Thymus (tissue), 11 donors: Measurements from ENCODE around the gene NOTCH2. TPM values are rescaled to one million over a fixed set of nuclear protein-coding genes. Genes with fewer than 3 reads are reported as not detected.
A peak's percentile ranks its signal among the peaks of the same experiment; 100 is the strongest.

Experiments
- DNase-seq, 9 donors: peaks; one replicate each; pipeline ENCODE4 v3.0.0-alpha.2; 2013; ENCODE audit warnings: low spot score in 9 of 9, low read depth in 6 of 9, missing footprints in 1 of 9
- H3K27ac ChIP-seq, 2 donors: one replicate each; pipeline ENCODE4 v1.5.1; 2013; ENCODE audit warnings: control low read depth in 1 of 2, low read depth in 1 of 2, low read length in 1 of 2, mild to moderate bottlenecking in 1 of 2, moderate library complexity in 1 of 2
- H3K27me3 ChIP-seq, 2 donors: one replicate each; pipeline ENCODE4 v1.5.1; 2013; ENCODE audit warnings: low read length in 1 of 2; ENCODE audit not compliant: control insufficient read depth in 2 of 2, insufficient read depth in 1 of 2
- H3K36me3 ChIP-seq, 2 donors: one replicate each; pipeline ENCODE4 v1.5.1; 2013; ENCODE audit warnings: low read length in 1 of 2, mild to moderate bottlenecking in 1 of 2, moderate library complexity in 1 of 2; ENCODE audit not compliant: control insufficient read depth in 2 of 2, insufficient read depth in 2 of 2
- H3K4me1 ChIP-seq, 2 donors: one replicate each; pipeline ENCODE4 v1.5.1; 2013; ENCODE audit warnings: low read length in 2 of 2; ENCODE audit not compliant: control insufficient read depth in 2 of 2, insufficient read depth in 2 of 2
- H3K4me3 ChIP-seq, 2 donors: one replicate each; pipeline ENCODE4 v1.5.1; 2013; ENCODE audit warnings: low read length in 2 of 2, control low read depth in 1 of 2, mild to moderate bottlenecking in 1 of 2
- H3K9me3 ChIP-seq, 2 donors: one replicate each; pipeline ENCODE4 v1.5.1; 2013; ENCODE audit warnings: low read length in 1 of 2, mild to moderate bottlenecking in 1 of 2; ENCODE audit not compliant: control insufficient read depth in 2 of 2, insufficient read depth in 1 of 2
- WGBS: extraction: QIAGEN DNeasy Blood & Tissue Kit; methylation state at CpG from one replicate; pipeline ENCODE4 v1.1.7; 2013; 5-methylcytosine and 5-hydroxymethylcytosine counted together
- polyA plus RNA-seq: library from polyadenylated mRNA; stranded (reverse); fragments of 200-250 nt; gene quantifications from one replicate; pipeline ENCODE4 v1.2.3, GENCODE V29; 2013
- total RNA-seq: library from RNA; stranded (reverse); fragments of 120-200 nt; gene quantifications from one replicate; pipeline ENCODE4 v1.2.4, GENCODE V29; 2013
- donor health status: healthy.

The NOTCH2 gene
- total and polyA plus RNA-seq, 2 donors, result 13.0 to 23.5 TPM

DNA sequence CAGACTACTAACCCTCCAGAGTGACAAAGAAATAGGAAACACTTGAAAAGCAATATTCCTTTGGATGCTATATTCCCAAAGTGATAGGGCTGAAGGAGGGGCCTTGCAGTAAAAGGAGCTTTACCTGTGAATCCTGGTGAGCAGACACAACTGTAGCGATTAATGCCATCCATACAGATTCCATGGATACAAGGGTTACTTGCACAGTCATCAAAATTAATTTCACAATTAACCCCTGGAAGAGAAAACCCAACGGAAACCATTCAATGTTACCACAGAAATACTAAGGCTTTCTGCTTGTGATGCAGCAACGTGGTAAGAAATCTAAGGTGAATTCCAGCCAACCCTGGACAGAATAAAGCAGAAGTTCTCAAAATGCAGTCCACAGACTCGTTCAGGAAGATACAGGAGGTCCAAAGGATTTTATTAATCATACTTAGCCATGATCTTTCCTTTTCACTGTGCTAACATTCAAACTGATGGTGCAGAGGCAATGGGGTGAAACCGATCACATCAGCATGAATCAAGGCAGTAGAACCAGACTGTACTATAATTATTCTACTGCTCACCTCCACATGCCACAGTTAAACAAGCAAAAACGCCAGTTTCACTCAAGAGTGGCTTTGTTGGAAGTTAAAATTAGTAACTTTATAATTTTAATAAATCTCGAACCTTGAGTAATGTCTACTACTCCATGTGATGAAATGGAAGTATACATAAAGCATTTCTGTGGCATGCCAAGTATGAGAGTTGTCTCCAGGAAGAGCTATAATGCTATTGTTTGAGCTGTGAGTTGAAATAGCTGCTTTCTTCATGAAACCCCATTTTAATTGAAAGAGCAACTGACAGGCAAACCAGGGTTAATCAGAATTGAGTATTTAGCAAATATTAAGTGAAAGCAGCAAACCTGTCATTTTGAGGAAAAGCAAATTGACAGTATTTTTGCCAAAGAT lies 109.9 kb downstream of the NOTCH2 start:
- WGBS, result 96% methylated on average over 7 of the region's 7 CpGs
- no peak overlapping the region for H3K4me3 ChIP-seq
- H3K9me3 ChIP-seq, result no peaks in the 10 kb centered on the region
- H3K4me1 ChIP-seq, result no peaks in the 10 kb centered on the region
- no peak for DNase-seq
- peaks cover 16 to 19% of the 10 kb centered on the region in 2 donors for H3K36me3 ChIP-seq
- H3K27me3 ChIP-seq, result no peaks in the 10 kb centered on the region
- H3K27ac ChIP-seq, result no peak overlapping the region

DNA sequence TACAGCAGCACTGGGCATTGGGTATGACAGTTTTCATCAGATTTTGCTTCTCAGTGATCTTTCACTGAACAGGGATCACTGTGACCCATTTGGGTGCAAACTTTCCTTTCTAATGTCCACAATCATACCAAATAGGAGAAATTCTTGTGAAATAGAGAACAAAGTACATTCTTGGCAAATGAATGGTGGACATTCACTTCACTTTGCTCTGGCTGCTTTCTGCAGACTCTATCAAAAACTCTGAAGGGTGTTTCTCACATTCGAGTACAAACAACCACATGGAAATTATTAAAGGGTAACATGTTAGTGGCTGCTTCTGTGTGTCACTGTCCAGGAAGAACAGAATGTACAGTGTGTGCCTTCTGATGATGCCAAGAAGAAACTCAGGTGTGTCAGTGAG lies 111.2 kb downstream of the NOTCH2 start:
- Histone ChIP-seq H3K27ac (no peak overlapping the region), H3K4me3 (no peak overlapping the region), H3K36me3 (peaks cover 15 to 18% of the 10 kb centered on the region in 2 donors), H3K4me1 (no peaks in the 10 kb centered on the region), H3K9me3 (no peaks in the 10 kb centered on the region), H3K27me3 (no peaks in the 10 kb centered on the region)
- 94% methylated on average over 1 of the region's 1 CpG for WGBS
- no peak for DNase-seq

GRCh38 chr1:119956306-119956705 lies 113.2 kb downstream of the NOTCH2 start:
- Histone ChIP-seq H3K27ac (no peak overlapping the region), H3K27me3 (no peaks in the 10 kb centered on the region), H3K4me1 (no peaks in the 10 kb centered on the region), H3K9me3 (no peaks in the 10 kb centered on the region), H3K4me3 (no peak overlapping the region), H3K36me3 (peaks cover 12 to 21% of the 10 kb centered on the region in 2 donors)
- no peak for DNase-seq
- WGBS, result 87% methylated on average over 2 of the region's 2 CpGs

DNA sequence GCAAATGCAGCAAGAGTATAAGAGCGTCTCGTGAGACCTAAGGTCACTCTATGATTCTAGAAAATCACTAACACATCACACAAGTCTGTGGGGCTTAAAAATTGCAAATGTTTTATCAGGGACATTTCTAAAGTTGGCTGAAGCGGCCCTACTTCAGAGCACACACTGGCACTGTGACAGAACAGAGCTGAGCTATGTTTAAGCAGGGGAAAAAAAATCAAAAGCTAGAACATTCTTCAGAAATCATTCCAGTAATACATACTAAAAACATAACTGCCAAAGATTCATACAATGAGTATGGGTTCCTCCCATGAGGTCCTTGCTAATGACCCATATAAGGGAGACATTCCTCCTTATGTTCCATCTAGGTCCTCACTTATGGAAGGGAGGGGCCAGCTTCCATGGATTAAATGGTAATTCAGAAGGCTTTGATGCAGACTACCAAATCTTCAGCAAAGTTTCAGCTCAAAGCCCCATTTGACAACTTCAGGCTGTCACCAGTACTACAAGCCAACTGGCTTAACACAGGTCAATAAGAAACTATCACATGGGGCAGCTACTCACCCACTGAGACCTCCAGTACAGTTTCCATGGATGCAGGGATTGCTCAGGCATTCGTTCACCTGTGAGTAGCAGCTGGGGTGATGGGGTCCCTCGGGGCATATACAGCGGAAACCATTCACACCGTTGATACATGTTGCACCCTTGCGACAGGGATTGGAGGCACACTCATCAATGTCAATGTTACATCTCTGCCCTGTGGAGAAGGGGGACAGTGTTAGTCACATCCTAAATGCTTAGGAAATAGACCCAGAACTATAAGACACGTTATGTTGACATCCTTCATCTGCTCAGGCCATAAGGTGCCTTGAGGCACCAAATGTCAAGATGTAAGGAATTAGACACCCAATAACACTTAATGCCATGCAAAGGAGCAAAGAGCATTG lies 114.7 kb downstream of the NOTCH2 start:
- Histone ChIP-seq H3K36me3 (peaks cover 10 to 31% of the 10 kb centered on the region in 2 donors), H3K9me3 (no peaks in the 10 kb centered on the region), H3K4me3 (no peak overlapping the region), H3K27me3 (no peaks in the 10 kb centered on the region), H3K27ac (no peak overlapping the region), H3K4me1 (no peaks in the 10 kb centered on the region)
- DNase-seq, result no peak
- 97% methylated on average over 9 of the region's 9 CpGs for WGBS

GRCh38 chr1:119953266-119953998 lies 116.0 kb downstream of the NOTCH2 start:
- no peak overlapping the region for H3K4me3 ChIP-seq
- DNase-seq, result no peak
- no peaks in the 10 kb centered on the region for H3K4me1 ChIP-seq
- no peaks in the 10 kb centered on the region for H3K27me3 ChIP-seq
- no peaks in the 10 kb centered on the region for H3K9me3 ChIP-seq
- peaks cover 13 to 37% of the 10 kb centered on the region in 2 donors for H3K36me3 ChIP-seq
- WGBS, result 97% methylated on average over 5 of the region's 5 CpGs
- H3K27ac ChIP-seq, result no peak overlapping the region

GRCh38 chr1:119952496-119952895 lies 117.0 kb downstream of the NOTCH2 start:
- H3K36me3 ChIP-seq, result peaks cover 18 to 40% of the 10 kb centered on the region in 2 donors
- no peaks in the 10 kb centered on the region for H3K4me1 ChIP-seq
- H3K9me3 ChIP-seq, result no peaks in the 10 kb centered on the region
- no peak for DNase-seq
- no peak overlapping the region for H3K27ac ChIP-seq
- H3K27me3 ChIP-seq, result no peaks in the 10 kb centered on the region
- no peak overlapping the region for H3K4me3 ChIP-seq
- WGBS, result 99% methylated on average over 5 of the region's 5 CpGs

DNA sequence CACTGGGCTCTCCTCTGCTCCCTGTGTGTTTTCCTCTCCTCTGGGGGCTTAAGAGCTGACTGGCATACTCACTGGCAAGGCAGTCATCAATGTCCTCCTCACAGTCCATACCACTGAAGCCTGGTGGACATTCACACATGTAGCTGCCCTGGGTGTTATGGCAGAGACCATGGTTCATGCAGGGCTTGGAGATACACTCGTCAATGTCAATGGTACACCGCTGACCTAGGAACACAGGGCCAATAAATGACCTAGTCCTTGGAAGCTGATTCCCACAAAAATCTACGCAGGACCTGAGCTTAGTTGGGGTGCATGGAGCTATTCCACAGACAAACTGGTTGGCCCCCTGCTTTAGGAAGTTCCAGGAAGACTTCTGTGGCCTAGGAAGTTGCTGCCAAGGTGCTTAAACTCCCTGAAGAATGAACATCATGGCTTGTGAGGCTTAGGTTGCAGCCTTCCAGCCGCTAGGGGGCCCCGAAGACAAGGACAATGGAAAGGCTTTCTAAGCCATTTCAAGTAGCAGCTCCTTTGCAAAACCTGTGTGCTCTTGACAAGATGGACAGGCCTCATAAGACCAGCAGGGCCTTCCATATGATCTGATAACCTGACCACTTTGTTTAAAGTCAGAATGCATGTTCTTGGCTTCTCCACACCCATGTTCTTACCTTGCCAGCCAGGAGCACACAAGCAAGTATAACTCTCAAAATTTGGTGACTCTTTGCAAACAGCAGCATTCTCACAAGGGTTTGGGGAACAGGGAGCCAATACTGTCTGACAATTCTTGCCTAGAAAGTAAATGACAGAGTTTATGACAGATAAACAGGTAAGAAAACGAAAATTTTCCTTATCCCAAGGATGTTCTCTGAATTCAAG lies 120.9 kb downstream of the NOTCH2 start:
- Histone ChIP-seq H3K27me3 (no peaks in the 10 kb centered on the region), H3K27ac (no peak overlapping the region), H3K4me1 (no peaks in the 10 kb centered on the region), H3K9me3 (no peaks in the 10 kb centered on the region), H3K36me3 (peaks cover 10 to 29% of the 10 kb centered on the region in 2 donors), H3K4me3 (no peak overlapping the region)
- 63% methylated on average over 6 of the region's 6 CpGs for WGBS
- DNase-seq, result peak; percentile 13 to 80 (median 56)

DNA sequence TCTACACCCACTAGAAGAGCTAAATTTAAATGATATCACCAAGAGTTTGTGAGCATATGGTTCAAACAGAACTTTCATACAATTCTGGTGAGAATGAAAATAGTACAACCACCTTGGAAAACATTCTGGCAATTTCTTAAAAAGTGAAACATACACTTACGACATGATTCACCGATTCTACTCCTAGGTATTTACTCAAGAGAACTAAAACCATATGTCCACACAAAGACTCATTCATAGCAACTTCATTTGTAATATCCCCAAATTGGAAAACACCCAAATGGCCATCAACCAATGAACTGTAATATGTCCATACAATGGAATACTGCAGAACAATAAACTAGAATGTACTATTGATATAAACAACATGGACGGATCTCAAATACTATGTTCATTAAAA lies 122.0 kb downstream of the NOTCH2 start:
- H3K4me1 ChIP-seq, result no peaks in the 10 kb centered on the region
- no peak for DNase-seq
- H3K27ac ChIP-seq, result no peak overlapping the region
- no peaks in the 10 kb centered on the region for H3K9me3 ChIP-seq
- no peak overlapping the region for H3K4me3 ChIP-seq
- peaks cover 10 to 27% of the 10 kb centered on the region in 2 donors for H3K36me3 ChIP-seq
- WGBS, result 97% methylated on average over 3 of the region's 3 CpGs
- no peaks in the 10 kb centered on the region for H3K27me3 ChIP-seq
